HCT116 (cell line): ENCODE data around the gene BANF1.

Source experiments
- CBX3 ChIP-seq: IDR thresholded peaks from 2 replicates; pipeline ENCODE4 v1.6.1; 2012; ENCODE audit warnings: low read depth
- CTCF ChIP-seq, 3 experiments: fragments of 200-600 bp in 1 of 3; sonication (generic) in 1 of 3; IDR thresholded peaks in 2 of 3; conservative IDR thresholded peaks in 1 of 3; 2 replicates each; pipeline ENCODE4 v1.5.1; 2012 to 2017; ENCODE audit warnings: low read depth in 2 of 3, low read length in 2 of 3, antibody characterized with exemption in 1 of 3, borderline replicate concordance in 1 of 3, control low read depth in 1 of 3, mild to moderate bottlenecking in 1 of 3, mixed read lengths in 1 of 3, mixed run types in 1 of 3, moderate library complexity in 1 of 3; ENCODE audit not compliant: insufficient read depth in 1 of 3
- EGR1 ChIP-seq: IDR thresholded peaks from 2 replicates; pipeline ENCODE4 v1.6.1; 2012; ENCODE audit warnings: low read depth
- EZH2 ChIP-seq: fragments of 200-600 bp; sonication (generic); IDR thresholded peaks from 2 replicates; pipeline ENCODE4 v1.6.1; 2017; ENCODE audit warnings: antibody characterized with exemption, mixed run types
- POLR2A ChIP-seq: IDR thresholded peaks from 2 replicates; pipeline ENCODE4 v1.7.0; 2011; ENCODE audit warnings: borderline replicate concordance; ENCODE audit not compliant: insufficient read depth, insufficient read length; ENCODE audit errors: extremely low read depth

GRCh38 chr11:65965986-65966762, 36.1 kb upstream of the BANF1 start:
- TF ChIP-seq CTCF (IDR thresholded peaks at IDR 0.05 in 2 of 3, conservative IDR thresholded peaks at IDR 0.05 in 1 of 3; ENCODE audit: borderline replicate concordance in 1 of 3, insufficient read depth in 1 of 3, low read depth in 2 of 3, low read length in 2 of 3) (no peak), CBX3 (no peak), EGR1 (no peak), POLR2A (no peak), EZH2 (no peak)
